NCI-H2171 (cell line): Measurements from ENCODE around the gene D2HGDH.
"Not testable (repeated sequence)": the region's sequence is repeated elsewhere in the genome, so short reads cannot be mapped to it uniquely, and the experiment has no call there.

Experiments used
- DNase-seq: peaks from one replicate; lab custom pipeline; 2025; lab: John Stamatoyannopoulos, UW

D2HGDH gene

DNA sequence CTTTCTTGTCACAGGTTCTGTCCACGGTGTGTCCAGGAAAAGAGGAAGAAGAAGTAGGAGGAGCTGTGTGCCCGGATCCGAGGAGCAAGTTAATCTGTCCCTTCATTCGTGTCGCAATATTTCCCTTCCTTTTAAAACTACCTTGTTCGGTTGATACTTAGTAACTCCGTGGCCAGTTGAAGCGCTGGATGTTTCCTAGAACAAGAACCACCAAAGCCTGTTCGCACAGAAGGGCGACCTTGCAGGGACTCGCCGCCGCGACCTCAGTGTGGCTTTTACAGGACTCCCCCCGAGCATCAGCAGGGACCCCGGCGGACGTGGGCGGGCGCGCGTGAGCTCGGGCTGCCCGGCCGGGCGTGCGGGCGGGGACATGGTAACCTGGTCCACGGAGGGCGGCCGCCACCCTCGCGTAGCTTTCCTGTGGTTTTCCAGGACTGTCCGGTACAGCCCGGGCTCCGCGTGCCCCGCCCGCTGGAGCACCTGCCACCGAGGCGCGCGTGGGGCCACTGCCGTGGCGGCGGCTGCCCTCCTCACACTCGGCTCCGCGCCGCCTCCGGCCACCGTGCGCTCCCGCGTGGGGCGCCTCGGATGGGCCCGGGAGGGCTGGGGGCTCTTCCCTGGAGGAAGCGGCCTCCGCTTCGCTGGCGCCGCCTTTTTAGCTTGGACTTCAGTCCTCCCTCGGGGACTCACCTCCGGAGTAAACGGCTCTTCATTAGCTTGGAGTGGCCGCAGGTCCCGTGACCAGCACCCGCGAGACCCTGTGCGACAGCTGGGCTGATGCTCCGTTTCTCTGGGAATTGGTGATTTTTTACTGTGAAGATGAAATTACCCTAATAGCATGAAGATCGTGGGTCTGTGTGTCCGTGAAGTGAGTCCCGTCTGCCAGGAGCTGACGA lies 9.2 kb upstream of the D2HGDH start:
- no peak for DNase-seq

DNA sequence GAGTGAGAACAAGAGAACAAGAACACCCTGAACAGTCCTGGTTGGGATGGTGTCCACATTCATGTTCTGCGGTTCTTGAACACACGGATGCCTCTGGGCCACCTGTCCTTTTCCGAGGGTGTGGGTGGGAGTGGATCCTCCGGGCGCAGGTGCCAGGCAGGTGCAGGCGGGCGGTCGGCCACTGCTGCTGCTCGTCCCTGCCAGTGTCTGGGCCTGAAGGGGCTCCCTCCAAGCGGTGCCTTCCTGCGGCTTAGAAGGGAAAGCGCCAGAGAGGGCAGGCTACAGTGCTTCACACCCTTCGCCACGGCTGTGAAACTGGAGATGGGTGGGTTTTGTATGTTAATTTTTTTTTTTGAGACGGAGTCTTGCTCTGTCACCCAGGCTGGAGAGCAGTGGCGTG lies 8.0 kb upstream of the D2HGDH start:
- no peak for DNase-seq

DNA sequence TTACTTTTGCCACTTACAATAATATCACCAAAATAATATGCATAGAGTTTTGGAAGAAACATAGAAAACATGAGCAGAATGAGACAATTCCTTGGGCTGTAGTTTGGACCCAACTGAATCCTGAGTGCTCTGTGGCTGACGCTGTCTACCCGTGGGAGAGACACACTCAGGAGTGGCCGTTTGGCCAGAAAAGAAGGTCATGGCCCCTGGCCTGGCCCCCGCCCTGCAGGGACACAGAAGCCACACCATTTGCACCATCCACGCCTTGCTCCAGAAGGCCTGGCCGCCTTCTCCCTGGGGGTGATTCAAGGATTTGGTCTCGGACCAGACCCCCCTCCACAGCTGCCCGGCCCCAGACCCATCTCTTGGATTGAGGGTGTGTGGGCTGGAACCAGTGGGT lies 6.4 kb upstream of the D2HGDH start:
- DNase-seq = no peak

DNA sequence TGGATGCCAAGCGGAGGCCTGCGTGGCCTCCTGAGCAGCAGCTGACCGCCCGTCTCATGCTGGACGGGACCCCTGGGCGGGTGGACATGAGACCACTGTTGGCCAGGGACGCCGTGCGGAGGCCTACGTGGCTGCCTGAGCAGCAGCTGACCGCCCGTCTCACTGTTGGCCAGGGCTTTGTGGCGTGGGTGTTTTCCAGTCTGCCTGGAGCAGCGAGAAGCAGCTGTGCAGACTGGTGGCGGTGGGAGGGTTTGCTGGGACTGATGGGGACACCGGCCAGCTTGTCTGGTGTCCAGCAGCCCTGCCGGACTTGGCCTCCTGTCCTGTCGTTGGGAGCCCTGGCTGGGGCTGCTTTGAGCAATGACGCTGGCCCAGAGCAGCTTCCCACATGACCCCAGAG lies 5.8 kb upstream of the D2HGDH start:
- DNase-seq = no peak

DNA sequence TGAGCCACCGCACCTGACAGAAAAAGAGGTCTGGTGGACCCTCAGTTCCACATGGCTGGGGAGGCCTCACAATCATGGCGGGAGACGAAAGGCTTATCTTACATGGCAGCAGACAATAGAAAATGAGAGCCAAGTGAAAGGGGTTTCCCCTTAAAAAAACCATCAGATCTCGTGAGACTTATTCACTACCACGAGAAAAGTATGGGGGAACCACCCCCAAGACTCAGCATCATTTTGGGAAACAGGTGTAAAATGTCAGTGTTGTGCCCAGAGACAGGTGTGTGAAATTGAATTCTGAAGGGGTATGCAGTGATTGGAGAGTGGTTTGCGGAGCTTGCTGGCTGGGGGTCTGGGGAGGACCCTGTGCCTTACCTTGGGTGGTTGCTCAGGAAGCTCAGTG lies 4.6 kb upstream of the D2HGDH start:
- DNase-seq = no peak

DNA sequence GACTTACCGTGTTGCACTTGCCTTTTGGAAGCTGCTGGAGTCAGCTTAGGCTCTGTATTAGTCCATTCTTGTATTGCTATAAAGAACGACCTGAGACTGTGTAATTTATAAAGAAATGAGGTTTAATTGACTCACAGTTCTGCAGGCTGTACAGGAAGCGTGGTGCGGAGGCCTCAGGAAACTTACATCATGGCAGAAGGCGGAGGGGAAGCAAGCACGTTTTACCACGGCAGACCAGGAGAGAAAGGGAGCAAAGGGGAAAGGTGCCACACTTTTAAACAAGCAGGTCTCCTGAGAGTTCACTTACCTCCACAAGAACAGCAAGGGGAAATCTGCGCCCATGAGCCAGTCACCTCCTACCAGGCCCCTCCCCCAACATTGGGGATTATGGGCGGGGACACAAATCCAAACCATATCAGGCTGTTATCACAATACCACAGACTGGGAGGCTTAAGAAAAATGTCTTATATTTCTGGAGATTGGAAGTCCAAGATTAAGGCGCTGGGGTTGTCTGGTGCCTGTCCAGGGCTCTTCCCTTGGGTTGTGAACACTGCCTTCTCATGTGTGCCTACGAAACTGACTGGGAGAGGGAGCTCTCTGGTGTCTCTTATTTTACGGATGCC lies 3.6 kb upstream of the D2HGDH start:
- no peak for DNase-seq

DNA sequence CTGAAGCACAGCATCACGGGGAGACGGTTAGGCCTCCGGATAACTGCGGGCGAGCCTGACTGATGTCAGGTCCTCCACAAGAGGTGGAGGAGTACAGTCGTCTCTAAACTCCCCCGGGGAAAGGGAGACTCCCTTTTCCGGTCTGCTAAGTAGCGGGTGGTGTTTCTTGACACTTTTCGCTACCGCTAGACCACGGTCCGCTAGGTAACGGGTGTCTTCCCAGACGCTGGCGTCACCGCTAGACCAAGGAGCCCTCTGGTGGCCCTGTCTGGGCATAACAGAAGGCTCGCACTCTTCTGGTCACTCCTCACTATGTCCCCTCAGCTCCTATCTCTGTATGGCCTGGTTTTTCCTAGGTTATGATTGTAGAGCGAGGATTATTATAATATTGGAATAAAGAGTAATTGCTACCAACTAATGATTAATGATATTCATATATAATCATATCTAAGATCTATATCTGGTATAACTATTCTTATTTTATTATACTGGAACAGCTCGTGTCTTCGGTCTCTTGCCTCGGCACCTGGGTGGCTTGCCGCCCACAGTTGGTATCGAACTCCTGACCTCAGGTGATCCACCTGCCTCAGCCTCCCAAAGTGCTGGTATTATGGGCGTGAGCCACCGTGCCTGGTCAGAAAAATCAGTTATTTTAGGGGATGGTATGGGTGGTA lies 1.8 kb upstream of the D2HGDH start:
- DNase-seq = not testable (repeated sequence)

DNA sequence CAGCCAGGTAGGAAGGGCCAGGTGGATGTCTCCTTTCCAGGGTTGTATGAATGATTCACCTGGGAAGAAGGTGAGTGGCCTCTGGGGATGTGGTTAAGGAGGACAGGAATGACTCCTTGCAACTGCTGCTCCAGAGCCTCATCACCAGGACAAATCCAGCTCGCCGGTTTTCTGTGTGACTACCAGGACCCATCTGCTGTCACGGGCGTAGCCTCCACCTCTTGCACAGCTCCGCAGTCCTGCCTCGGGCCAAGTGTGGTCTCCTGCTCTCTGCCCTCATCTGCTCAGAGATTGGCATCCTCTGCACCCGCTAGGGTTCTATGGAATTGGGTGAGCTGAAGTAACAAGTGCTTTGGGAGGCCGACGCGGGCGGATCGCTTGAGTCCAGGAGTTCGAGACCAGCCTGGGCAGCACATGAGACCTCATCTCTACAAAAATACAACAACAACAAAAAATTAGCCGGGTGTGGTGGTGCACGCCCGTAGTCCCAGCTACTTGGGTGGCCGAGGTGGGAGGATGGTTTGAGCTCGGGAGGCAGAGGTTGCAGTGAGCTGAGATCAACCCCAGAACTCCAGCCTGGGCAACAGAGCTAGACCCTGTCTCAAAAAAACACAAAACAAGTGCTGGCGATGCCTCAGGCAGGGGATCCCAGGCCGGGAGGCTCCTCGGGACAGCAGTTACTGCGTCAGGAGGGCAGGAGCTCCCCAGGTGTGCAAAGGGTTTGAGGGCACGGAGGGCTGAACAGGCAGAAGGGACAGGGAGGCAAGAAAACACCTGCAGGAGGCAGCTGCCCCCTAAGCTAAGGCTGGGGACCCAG lies 831 bp upstream of the D2HGDH start:
- DNase-seq = no peak

DNA sequence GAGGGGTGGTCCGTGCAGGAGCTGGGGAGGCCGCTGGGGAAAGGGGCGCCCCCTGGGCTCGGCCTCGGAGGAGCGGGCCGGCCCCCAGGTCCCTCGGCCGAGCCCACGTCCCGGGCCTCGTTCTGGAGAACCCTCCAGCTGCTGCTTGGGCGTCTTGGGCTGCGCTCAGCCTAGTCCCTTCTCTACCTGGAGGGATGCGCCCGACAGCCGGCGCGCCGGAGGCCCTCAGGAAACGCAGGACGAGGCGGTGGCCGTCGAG lies 293 bp upstream of the D2HGDH start:
- DNase-seq = no peak

DNA sequence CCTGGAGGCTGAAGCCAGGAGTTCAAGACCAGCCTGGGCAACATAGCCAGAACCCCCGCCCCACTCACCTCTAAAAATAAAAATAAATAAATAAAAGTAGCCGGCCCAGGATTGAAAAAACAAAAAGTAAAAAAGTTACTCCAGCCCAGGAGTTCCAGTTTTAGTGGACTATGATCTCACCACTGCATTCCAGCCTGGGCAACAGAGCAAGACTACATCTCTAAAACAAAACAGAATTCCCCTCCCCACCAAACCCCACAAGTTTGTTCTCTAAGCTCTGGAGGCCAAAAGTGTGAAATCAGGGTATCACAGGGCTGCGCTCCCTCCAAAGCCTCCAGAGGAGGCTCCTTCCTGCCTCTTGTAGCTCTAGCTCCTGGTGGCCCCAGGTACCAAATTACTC lies 1.7 kb downstream of the D2HGDH start:
- no peak for DNase-seq

DNA sequence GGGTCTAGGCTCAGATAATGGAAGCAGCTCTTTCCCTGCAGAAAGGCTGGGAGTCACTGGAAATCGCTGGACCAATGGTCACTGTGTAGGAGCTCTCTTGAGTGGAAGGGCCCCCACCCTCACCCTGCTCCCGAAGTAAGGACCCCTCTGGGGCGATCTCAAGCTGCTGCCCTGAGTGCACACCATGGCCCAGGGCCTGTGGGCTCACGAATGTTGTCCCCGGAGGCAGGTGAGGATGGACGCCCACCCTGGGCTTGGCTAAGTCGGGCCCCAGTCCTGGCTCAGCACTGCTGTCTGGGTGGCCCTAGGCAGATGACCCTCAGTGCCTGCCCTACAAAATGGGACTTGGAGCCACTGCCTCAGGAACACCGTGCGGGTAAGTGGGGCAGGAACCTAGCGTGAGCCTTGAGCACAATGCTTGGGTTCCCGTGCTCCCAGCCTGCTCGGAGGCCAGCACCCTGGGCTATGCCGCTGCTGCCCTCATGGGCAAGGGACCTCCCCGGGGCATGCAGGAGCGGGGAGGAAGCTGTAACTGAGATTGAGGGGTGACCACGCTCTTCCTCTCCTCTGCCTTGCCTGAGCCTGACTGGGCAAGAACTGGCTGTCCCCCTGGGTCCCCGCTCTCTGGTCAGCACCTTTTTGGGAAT lies 3.7 kb downstream of the D2HGDH start:
- DNase-seq = no peak

DNA sequence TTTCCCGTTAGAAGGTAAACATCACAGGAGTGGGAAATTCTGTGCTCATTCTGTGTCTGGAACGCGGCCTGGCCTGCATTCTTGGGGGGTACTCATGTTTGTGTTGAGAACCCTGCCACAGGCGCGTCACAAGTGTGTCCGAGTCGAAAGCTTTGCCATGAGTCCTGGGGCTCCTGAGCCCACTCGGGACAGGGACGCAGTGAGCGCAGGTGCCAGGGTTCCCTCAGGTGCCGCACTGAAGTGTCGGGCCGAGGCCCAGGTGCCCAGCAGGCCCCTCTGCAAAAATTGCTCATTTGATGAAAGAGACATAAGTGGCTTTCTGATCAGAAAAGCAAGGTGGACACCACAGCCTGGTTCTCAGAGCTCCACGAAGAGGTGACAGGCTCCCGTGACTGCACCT lies 4.7 kb downstream of the D2HGDH start:
- no peak for DNase-seq

DNA sequence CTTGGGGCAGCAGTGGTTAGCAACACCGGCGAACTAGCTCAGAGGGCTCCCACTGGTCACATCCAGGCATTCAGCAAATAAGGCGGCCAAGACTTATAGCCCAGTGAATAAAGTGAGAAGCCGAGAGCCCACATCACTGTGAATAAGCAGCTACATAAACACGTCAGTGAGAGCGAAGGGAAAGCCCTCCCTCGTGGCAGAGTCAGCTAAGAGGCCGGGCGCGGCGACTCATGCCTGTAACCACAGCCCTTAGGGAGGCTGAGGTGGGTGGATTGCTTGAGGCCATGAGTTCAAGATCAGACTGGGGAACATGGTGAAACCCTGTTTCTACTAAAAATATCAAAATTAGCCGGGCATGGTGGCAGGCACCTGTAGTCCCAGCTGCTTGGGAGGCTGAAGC lies 5.2 kb downstream of the D2HGDH start:
- no peak for DNase-seq

DNA sequence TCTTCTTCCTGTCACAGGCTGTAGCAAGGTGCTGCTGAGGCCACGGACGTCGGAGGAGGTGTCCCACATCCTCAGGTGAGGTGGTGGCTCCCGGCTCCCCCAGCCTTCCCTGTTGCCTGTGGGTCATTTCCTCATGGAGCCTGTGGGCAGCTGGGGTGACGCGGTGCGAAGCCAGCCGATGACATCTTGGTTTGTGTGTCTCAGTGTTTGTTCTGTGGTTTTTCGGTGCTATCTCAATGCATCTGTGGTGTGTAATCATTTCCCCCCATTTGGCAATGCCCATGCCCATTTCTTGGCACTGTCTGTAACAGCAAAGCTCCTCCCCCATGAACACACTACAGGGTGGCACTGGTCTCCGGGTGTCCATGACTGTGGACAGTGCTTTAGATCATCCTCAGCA lies 6.6 kb downstream of the D2HGDH start:
- no peak for DNase-seq

DNA sequence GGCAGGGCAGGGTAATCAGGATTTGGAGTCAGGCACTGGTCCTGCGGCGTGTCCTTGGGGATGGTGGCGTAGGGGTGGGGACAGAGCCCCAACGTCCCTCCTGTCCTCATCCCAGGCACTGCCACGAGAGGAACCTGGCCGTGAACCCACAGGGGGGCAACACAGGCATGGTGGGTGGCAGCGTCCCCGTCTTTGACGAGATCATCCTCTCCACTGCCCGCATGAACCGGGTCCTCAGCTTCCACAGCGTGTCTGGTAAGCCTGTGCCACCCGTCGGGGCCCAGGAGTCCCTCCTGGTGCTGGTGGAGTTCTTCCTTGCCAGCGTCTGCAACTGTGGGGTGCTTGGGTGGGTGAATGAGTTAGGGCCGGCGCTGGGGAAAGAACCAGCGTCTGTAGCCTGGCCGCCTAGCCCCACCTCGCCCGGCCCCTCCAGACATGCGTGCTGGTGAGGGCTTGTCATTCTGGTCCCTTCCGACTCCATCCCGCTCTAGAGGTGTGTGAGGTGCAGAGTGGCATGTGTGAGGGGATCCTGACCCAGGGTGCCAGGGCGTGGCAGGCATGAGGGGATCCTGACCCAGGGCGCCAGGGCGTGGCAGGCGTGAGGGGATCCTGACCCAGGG lies 8.0 kb downstream of the D2HGDH start:
- no peak for DNase-seq

DNA sequence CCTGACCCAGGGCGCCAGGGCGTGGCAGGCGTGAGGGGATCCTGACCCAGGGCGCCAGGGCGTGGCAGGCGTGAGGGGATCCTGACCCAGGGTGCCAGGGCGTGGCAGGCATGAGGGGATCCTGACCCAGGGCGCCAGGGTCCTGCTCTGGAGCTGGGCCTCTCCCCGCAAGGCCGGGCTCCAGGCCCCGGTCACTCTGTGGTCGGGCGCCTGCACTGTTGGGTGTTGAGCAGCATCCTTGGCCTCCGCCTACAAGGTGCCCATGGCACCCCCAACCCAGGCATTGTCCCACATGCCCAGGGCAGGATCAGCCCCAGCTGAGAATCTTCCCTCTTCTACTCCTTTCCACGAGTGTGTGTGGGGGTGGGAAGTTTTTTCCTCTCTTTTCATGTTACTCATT lies 8.6 kb downstream of the D2HGDH start:
- not testable (repeated sequence) for DNase-seq

DNA sequence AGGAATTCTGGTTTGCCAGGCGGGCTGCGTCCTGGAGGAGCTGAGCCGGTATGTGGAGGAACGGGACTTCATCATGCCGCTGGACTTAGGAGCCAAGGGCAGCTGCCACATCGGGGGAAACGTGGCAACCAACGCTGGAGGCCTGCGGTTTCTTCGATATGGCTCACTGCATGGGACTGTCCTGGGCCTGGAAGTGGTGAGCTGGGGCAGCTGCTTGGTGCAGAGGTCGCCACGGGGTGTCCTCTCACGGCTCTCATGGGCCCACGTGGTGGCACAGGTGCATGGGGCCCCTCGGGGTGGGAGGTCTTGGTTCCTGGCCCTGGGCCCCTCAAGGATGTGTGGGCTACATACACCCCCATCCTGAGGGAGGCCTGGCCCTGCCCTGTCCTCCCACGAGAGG lies 9.2 kb downstream of the D2HGDH start:
- no peak for DNase-seq

DNA sequence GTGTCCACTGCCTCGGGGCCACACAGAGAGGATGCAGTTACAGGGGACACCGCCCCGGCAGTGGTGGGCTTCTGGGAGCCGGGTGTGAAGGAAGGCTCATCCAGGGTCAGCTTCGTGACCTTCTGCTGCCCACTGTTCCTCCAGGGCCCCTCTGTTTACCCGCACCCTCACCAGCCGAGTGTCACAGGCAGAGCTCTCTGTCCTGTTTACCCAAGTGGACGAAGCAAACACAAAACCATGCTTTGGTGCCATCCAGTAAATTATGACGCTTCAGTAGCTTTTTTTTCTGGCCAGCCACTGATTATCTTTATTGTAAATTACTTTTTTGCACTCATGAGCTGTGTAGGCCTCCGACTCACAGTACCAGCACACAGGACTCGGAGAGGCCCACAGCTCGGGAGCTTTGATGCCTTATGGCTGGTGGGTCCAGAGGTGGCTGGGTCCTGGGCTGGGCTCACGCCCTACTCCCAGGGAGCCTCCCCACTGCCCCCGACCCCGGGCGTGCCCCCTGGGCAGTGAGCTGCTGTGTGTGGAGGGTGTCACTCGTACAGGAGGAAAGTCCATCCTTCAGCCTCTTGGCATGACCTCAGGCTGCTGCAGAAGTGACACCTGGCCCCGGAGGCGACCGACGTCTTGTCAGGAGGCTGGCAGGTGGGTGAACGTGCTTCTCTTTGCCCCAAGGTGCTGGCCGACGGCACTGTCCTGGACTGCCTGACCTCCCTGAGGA lies 9.8 kb downstream of the D2HGDH start:
- DNase-seq = no peak

DNA sequence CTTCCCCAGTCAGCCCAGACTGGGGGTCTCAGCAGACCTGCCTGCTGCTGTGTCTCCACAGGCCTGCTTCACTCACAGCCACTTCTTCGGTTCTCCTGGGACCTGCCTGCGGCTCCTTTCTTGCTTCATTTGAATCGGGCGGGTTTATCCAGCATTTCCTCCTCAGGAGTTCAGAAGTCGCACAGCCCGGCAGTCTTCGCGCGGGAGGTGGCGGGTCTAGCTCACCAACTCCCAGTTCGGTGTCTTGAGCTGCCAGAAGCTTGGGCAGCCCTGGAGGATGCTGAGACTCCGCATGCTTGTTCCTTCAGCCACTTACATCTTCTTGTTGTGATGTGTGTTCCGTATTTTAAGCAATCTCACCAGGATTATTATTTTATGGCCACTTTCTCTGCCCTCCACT lies 10.8 kb downstream of the D2HGDH start:
- no peak for DNase-seq

DNA sequence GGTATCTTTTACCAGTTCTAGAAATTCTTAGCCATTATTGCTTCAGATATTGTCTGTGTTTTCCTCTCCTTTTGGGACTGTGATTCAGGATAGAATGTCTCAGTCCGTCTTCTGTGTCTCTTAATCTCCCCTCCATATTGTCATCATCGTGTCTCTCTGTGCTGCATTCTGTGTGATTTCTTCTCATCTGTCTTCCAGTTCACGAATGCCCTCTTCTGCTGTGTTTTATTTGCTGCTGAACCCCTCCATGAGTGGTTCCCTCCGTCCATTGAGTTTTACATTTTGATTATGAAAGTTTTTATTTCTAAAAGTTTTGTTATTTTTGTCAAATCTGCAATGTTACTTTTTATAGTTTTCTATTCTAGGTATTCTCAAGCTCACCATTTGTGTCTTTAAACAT lies 11.7 kb downstream of the D2HGDH start:
- DNase-seq = no peak
